ENCODE measurements around the gene LMAN2. TPM values are rescaled to one million over a fixed set of nuclear protein-coding genes. Genes with fewer than 3 reads are reported as not detected.
A peak's percentile ranks its signal among the peaks of the same experiment; 100 is the strongest.

The LMAN2 gene
- polyA plus RNA-seq, 3 donors, result 148 to 275 (median 259) TPM

- Mint-ChIP-seq H3K36me3 (peaks cover 36 to 60% of the 10 kb centered on the region in 2 donors), H3K9me3 (no peaks in the 10 kb centered on the region), H3K27ac (no peak overlapping the region), H3K27me3 (ENCODE audit: low read depth in 3 of 3) (peaks cover 0 to 6% (median 2%) of the 10 kb centered on the region in 3 donors), H3K4me1 (peaks cover 30% of the 10 kb centered on the region), H3K4me3 (no peak overlapping the region)
- H4K20me1 ChIP-seq (ENCODE audit: insufficient read depth, low read length), result peaks cover 11% of the 10 kb centered on the region
- 100% methylated on average over 1 of the region's 1 CpG for whole genome bisulfite sequencing (ENCODE audit: insufficient coverage)
- H3K9ac ChIP-seq (ENCODE audit: insufficient read depth, low read length, poor library complexity, severe bottlenecking), result no peak overlapping the region
- H3K79me2 ChIP-seq (ENCODE audit: insufficient read depth, low read length), result no peaks in the 10 kb centered on the region
- H3K9me3 ChIP-seq (replicated peaks in 1 of 2; ENCODE audit: control insufficient read depth in 1 of 2, insufficient read depth in 1 of 2, low read length in 2 of 2), result no peaks in the 10 kb centered on the region
- no peaks in the 10 kb centered on the region for H3K27me3 ChIP-seq (ENCODE audit: control insufficient read depth in 2 of 2, insufficient read depth in 2 of 2, low read length in 2 of 2)
- TF ChIP-seq CTCF (IDR thresholded peaks at IDR 0.05), result no peak
- no peak overlapping the region for H3K27ac ChIP-seq (ENCODE audit: low read depth in 1 of 2, low read length in 2 of 2)
- peaks cover 5 to 19% of the 10 kb centered on the region in 2 donors for H3K4me1 ChIP-seq (ENCODE audit: control insufficient read depth in 1 of 2, insufficient read depth in 2 of 2, low read length in 2 of 2)
- peaks cover 19 to 42% of the 10 kb centered on the region in 2 donors for H3K36me3 ChIP-seq (replicated peaks in 1 of 2; ENCODE audit: control insufficient read depth in 1 of 2, insufficient read depth in 2 of 2, low read length in 2 of 2)
- H3K4me3 ChIP-seq (replicated peaks in 1 of 3; ENCODE audit: low read depth in 2 of 3, low read length in 3 of 3), result no peak overlapping the region
- H2AFZ ChIP-seq (ENCODE audit: insufficient read depth, low read depth, low read length, poor library complexity, severe bottlenecking), result no peak overlapping the region
- intact Hi-C loops (cut with micrococcal nuclease), result loop anchor here in 1 of 2 donors (2.0 kb wide), 1 partner anchor 67 kb away; no protein-coding TSS in a partner anchor
- no peak for DNase-seq
- no peak overlapping the region for H3K4me2 ChIP-seq (replicated peaks; ENCODE audit: extremely low read depth, low read length, poor library complexity, severe bottlenecking)
Observed at GRCh38 chr5:177325868-177326381, 25.5 kb downstream of the LMAN2 start.

- Mint-ChIP-seq H3K4me3 (no peak overlapping the region), H3K27me3 (ENCODE audit: low read depth in 3 of 3) (peaks cover 0 to 2% (median 2%) of the 10 kb centered on the region in 3 donors), H3K36me3 (peaks cover 27 to 47% of the 10 kb centered on the region in 2 donors), H3K4me1 (peaks cover 39% of the 10 kb centered on the region), H3K9me3 (peaks cover 7 to 12% (median 10%) of the 10 kb centered on the region in 7 donors), H3K27ac (peak overlapping the region in 6 of 7 donors; percentile 40 to 81 (median 60))
- peaks cover 4 to 8% of the 10 kb centered on the region in 2 donors for H3K9me3 ChIP-seq (replicated peaks in 1 of 2; ENCODE audit: control insufficient read depth in 1 of 2, insufficient read depth in 1 of 2, low read length in 2 of 2)
- H3K9ac ChIP-seq (ENCODE audit: insufficient read depth, low read length, poor library complexity, severe bottlenecking), result no peak overlapping the region
- TF ChIP-seq CTCF (IDR thresholded peaks at IDR 0.05), result no peak
- peaks cover 0 to 2% of the 10 kb centered on the region in 2 donors for H3K36me3 ChIP-seq (replicated peaks in 1 of 2; ENCODE audit: control insufficient read depth in 1 of 2, insufficient read depth in 2 of 2, low read length in 2 of 2)
- H3K4me2 ChIP-seq (replicated peaks; ENCODE audit: extremely low read depth, low read length, poor library complexity, severe bottlenecking), result peak overlapping the region; percentile 12
- H3K27ac ChIP-seq (ENCODE audit: low read depth in 1 of 2, low read length in 2 of 2), result peak overlapping the region in 1 of 2 donors; percentile 1
- H3K27me3 ChIP-seq (ENCODE audit: control insufficient read depth in 2 of 2, insufficient read depth in 2 of 2, low read length in 2 of 2), result no peaks in the 10 kb centered on the region
- no peaks in the 10 kb centered on the region for H3K79me2 ChIP-seq (ENCODE audit: insufficient read depth, low read length)
- H4K20me1 ChIP-seq (ENCODE audit: insufficient read depth, low read length), result peaks cover 20% of the 10 kb centered on the region
- intact Hi-C loops (cut with micrococcal nuclease), result no loop called here
- H3K4me1 ChIP-seq (ENCODE audit: control insufficient read depth in 1 of 2, insufficient read depth in 2 of 2, low read length in 2 of 2), result peaks cover 15 to 33% of the 10 kb centered on the region in 2 donors
- H3K4me3 ChIP-seq (replicated peaks in 1 of 3; ENCODE audit: low read depth in 2 of 3, low read length in 3 of 3), result no peak overlapping the region
- WGBS (ENCODE audit: insufficient coverage), result 10% methylated on average over 4 of the region's 7 CpGs
- peak overlapping the region; percentile 7 for H2AFZ ChIP-seq (ENCODE audit: insufficient read depth, low read depth, low read length, poor library complexity, severe bottlenecking)
- DNase-seq, result peak; percentile 58 to 75 (median 73)
Observed at GRCh38 chr5:177320879-177321278, 30.6 kb downstream of the LMAN2 start.
